IMR-90 (cell line): ENCODE results near the gene TMEM63A. TPM values are rescaled to one million over a fixed set of nuclear protein-coding genes. Genes with fewer than 3 reads are reported as not detected.

Experiments
- ATAC-seq: fragments of 200-7000 bp; cut with Tn5 transposase; 2 replicates; pipeline ENCODE4 v1.9.1; 2020; ENCODE audit warnings: low read depth, mild to moderate bottlenecking, moderate library complexity
- BruUV-seq: library from RNA; stranded (reverse); fragments of 400-500 nt; replicated peaks from 2 replicates; lab custom pipeline; 2021; lab: Mats Ljungman, UMichigan
- CTCF ChIA-PET: fragments of 300-600 bp; formaldehyde crosslinking; extraction: SDS; loops from one replicate; lab custom pipeline; 2021; ENCODE audit warnings: antibody characterized with exemption; lab: Yijun Ruan, JAX
- POLR2A ChIA-PET: fragments of 300-600 bp; sonication (Branson Sonifier 250); formaldehyde crosslinking; loops from one replicate; lab custom pipeline; 2022; ENCODE audit warnings: antibody characterized with exemption; ENCODE audit not compliant: unreplicated experiment; lab: Charles Lee
- DNase-seq: peaks from one replicate; pipeline ENCODE4 v3.0.0; 2013
- H2AFZ ChIP-seq: replicated peaks from 2 replicates; pipeline ENCODE3; 2013; ENCODE audit warnings: low read length, mild to moderate bottlenecking; ENCODE audit not compliant: poor library complexity
- H2AK5ac ChIP-seq: 2 replicates; pipeline ENCODE4 v1.6.1; 2013; ENCODE audit warnings: low read depth, low read length, inconsistent platforms
- H2AK9ac ChIP-seq: replicated peaks from 2 replicates; pipeline ENCODE3; 2013; ENCODE audit warnings: mild to moderate bottlenecking, low read depth, low read length, moderate library complexity; ENCODE audit not compliant: poor library complexity
- H2BK120ac ChIP-seq: 2 replicates; pipeline ENCODE4 v1.6.1; 2013; ENCODE audit warnings: low read depth, low read length, inconsistent platforms
- H2BK15ac ChIP-seq: 3 replicates; pipeline ENCODE4 v1.6.1; 2013; ENCODE audit warnings: low read depth, low read length, inconsistent platforms
- H2BK20ac ChIP-seq: 2 replicates; pipeline ENCODE4 v1.6.1; 2013; ENCODE audit warnings: low read depth, mild to moderate bottlenecking, inconsistent platforms, low read length, moderate library complexity
- H2BK5ac ChIP-seq: 2 replicates; pipeline ENCODE4 v1.6.1; 2013; ENCODE audit warnings: mild to moderate bottlenecking, low read depth, low read length, inconsistent platforms; ENCODE audit not compliant: poor library complexity, severe bottlenecking
- H3K14ac ChIP-seq: replicated peaks from 2 replicates; pipeline ENCODE4 v1.6.1; 2013; ENCODE audit warnings: low read depth, low read length, inconsistent platforms
- H3K18ac ChIP-seq: 2 replicates; pipeline ENCODE4 v1.6.1; 2013; ENCODE audit warnings: low read depth, low read length, control low read depth
- H3K23ac ChIP-seq: 2 replicates; pipeline ENCODE4 v1.6.1; 2013; ENCODE audit warnings: low read depth, low read length, inconsistent platforms
- H3K27ac ChIP-seq: 2 replicates; pipeline ENCODE4 v1.5.1; 2013; ENCODE audit warnings: mild to moderate bottlenecking, control low read depth, low read length; ENCODE audit not compliant: insufficient read depth
- H3K27me3 ChIP-seq: 2 replicates; pipeline ENCODE4 v1.6.1; 2013; ENCODE audit warnings: low read length; ENCODE audit not compliant: control insufficient read depth, insufficient read depth
- H3K36me3 ChIP-seq: 2 replicates; pipeline ENCODE4 v1.6.1; 2013; ENCODE audit warnings: low read length, mixed read lengths; ENCODE audit not compliant: control insufficient read depth, insufficient read depth
- H3K4ac ChIP-seq: 2 replicates; pipeline ENCODE4 v1.6.1; 2013; ENCODE audit warnings: low read depth, low read length, inconsistent platforms
- H3K4me1 ChIP-seq: 2 replicates; pipeline ENCODE4 v1.6.1; 2013; ENCODE audit warnings: low read length, mixed read lengths; ENCODE audit not compliant: control insufficient read depth, insufficient read depth
- H3K4me2 ChIP-seq: 2 replicates; pipeline ENCODE4 v1.6.1; 2013; ENCODE audit warnings: low read depth, mild to moderate bottlenecking, control low read depth, low read length, moderate library complexity
- H3K4me3 ChIP-seq: 2 replicates; pipeline ENCODE4 v1.5.1; 2013; ENCODE audit warnings: low read depth, mild to moderate bottlenecking, control low read depth, low read length, moderate library complexity; ENCODE audit not compliant: insufficient read depth
- H3K56ac ChIP-seq: 2 replicates; pipeline ENCODE4 v1.6.1; 2013; ENCODE audit warnings: low read length, inconsistent platforms; ENCODE audit not compliant: insufficient read depth; ENCODE audit errors: extremely low read depth
- H3K79me1 ChIP-seq, 2 experiments: 2 replicates each; pipeline ENCODE4 v1.6.1; 2013; ENCODE audit warnings: low read length in 2 of 2, inconsistent platforms in 1 of 2, low read depth in 1 of 2
- H3K9ac ChIP-seq: 2 replicates; pipeline ENCODE4 v1.6.1; 2013; ENCODE audit warnings: low read depth, low read length, control low read depth
- H3K9me1 ChIP-seq: 2 replicates; pipeline ENCODE4 v1.6.1; 2013; ENCODE audit warnings: low read length, inconsistent platforms; ENCODE audit not compliant: insufficient read depth
- H3K9me3 ChIP-seq: 2 replicates; pipeline ENCODE4 v1.6.1; 2013; ENCODE audit warnings: low read length; ENCODE audit not compliant: control insufficient read depth, insufficient read depth
- H4K20me1 ChIP-seq: 2 replicates; pipeline ENCODE4 v1.6.1; 2013; ENCODE audit warnings: low read length, inconsistent platforms; ENCODE audit not compliant: insufficient read depth
- H4K5ac ChIP-seq: 2 replicates; pipeline ENCODE4 v1.6.1; 2013; ENCODE audit warnings: mild to moderate bottlenecking, low read depth, low read length, control low read depth
- H4K8ac ChIP-seq, 2 experiments: 2 replicates each; pipeline ENCODE4 v1.6.1; 2013; ENCODE audit warnings: low read depth in 2 of 2, low read length in 2 of 2, control low read depth in 1 of 2, inconsistent platforms in 1 of 2
- H4K91ac ChIP-seq: 2 replicates; pipeline ENCODE4 v1.6.1; 2013; ENCODE audit warnings: low read depth, low read length, inconsistent platforms; ENCODE audit not compliant: insufficient read depth
- BHLHE40 ChIP-seq: fragments of 150-350 bp; IDR thresholded peaks from 2 replicates; pipeline ENCODE4 v1.6.1; 2016; ENCODE audit warnings: mild to moderate bottlenecking, low read depth, low read length
- CHD1 ChIP-seq: IDR thresholded peaks from 2 replicates; pipeline ENCODE4 v1.6.1; 2012; ENCODE audit warnings: low read depth, low read length, improper control_type of control experiment
- FOS ChIP-seq: fragments of 150-350 bp; IDR thresholded peaks from 2 replicates; pipeline ENCODE4 v1.6.1; 2016; ENCODE audit warnings: low read depth, low read length
- MAZ ChIP-seq: IDR thresholded peaks from 2 replicates; pipeline ENCODE4 v1.6.1; 2012; ENCODE audit warnings: low read depth, mild to moderate bottlenecking, low read length, improper control_type of control experiment, moderate library complexity, borderline replicate concordance
- MXI1 ChIP-seq: IDR thresholded peaks from 2 replicates; pipeline ENCODE4 v1.6.1; 2012; ENCODE audit warnings: low read depth, mild to moderate bottlenecking, low read length, moderate library complexity, borderline replicate concordance
- POLR2A ChIP-seq: IDR thresholded peaks from 2 replicates; pipeline ENCODE4 v1.6.1; 2012; ENCODE audit warnings: mild to moderate bottlenecking, low read depth, low read length
- RAD21 ChIP-seq: IDR thresholded peaks from 2 replicates; pipeline ENCODE4 v1.6.1; 2012; ENCODE audit warnings: low read length, improper control_type of control experiment
- SMC3 ChIP-seq: fragments of 150-350 bp; IDR thresholded peaks from 2 replicates; pipeline ENCODE4 v1.6.1; 2016; ENCODE audit warnings: low read depth, mild to moderate bottlenecking, antibody characterized with exemption, low read length, moderate library complexity
- WGBS, 2 experiments: methylation state at CpG; one replicate each; pipeline versions ENCODE4 v1.1.5 to v1.1.7; 2013; ENCODE audit warnings: missing lambda C conversion rate in 2 of 2; ENCODE audit not compliant: insufficient read length in 1 of 2; ENCODE audit errors: extremely low coverage in 2 of 2; 5-methylcytosine and 5-hydroxymethylcytosine counted together
- dilution Hi-C: fragments of 300-500 bp; cut with HindIII; formaldehyde crosslinking; loops from one replicate; pipeline ENCODE4 v1.14.3; 2018; ENCODE audit warnings: low sequenced_read_pairs; ENCODE audit not compliant: unreplicated experiment
- in situ Hi-C: fragments of 300-500 bp; cut with MboI; formaldehyde crosslinking; loops from 3 replicates; pipeline ENCODE4 v1.14.3; 2019; ENCODE audit warnings: low sequenced_read_pairs, inconsistent platforms, mixed read lengths
- intact Hi-C: fragments of 100-400 bp; cut with micrococcal nuclease; formaldehyde crosslinking; loops from 2 replicates; pipeline ENCODE4 v1.10.0; 2022
- polyA plus RNA-seq, 3 experiments: library from polyadenylated mRNA; depleted of rRNA; stranded (reverse); fragments of >200 nt; gene quantifications; 2 replicates each; pipeline ENCODE4 v1.2.3, GENCODE V29; 2012; ENCODE audit warnings: low replicate concordance in 1 of 3
- total RNA-seq: library from RNA; depleted of rRNA; stranded (reverse); fragments of >200 nt; gene quantifications from 2 replicates; pipeline ENCODE4 v1.2.3, GENCODE V29; 2012
- TF ChIP-seq, protein P1 (sequence below): conservative IDR thresholded peaks from 2 replicates; pipeline ENCODE4 v1.5.1; 2012; ENCODE audit warnings: mild to moderate bottlenecking, low read depth, low read length, improper control_type of control experiment

Gene TMEM63A
- total and polyA plus RNA-seq, 2 of the 4 experiments (the other 2 are of a cell fraction) = 4.7 to 23.3 TPM

DNA sequence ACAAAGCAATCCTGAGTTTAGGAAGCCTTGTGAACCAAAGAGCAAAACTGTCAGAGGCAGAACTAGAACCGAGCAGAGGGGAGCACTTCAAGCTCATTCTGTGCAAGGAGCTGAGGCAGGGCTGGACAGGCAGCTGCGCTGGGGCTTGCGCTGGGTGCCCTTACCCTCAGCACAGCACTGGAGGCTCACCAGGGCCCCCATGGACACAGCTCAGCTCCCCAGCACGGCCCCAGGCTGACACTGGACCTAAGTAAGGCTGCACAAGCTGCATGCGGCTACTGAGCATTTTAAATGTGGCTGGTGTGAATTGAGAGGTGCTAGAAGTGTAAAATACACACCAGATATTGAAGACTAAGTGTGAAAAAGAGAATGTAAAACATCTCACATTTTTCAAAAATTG lies 22.1 kb downstream of the TMEM63A start:
- Histone ChIP-seq H2BK20ac (no peak overlapping the region), H4K20me1 (peaks cover 5% of the 10 kb centered on the region), H2BK5ac (no peak overlapping the region), H4K5ac (no peak overlapping the region), H2AK9ac (no peak overlapping the region), H3K4ac (no peak overlapping the region), H3K9me1 (peaks cover under 1% of the 10 kb centered on the region; the same call in 1 of the 2 replicates), H2AFZ (no peak overlapping the region), H3K27ac (no peak overlapping the region), H4K8ac (no peak overlapping the region), H3K23ac (no peak overlapping the region), H3K27me3 (no peaks in the 10 kb centered on the region), H2BK15ac (no peak overlapping the region), H3K14ac (no peak overlapping the region), H2AK5ac (no peak overlapping the region), H3K4me1 (peaks cover 3% of the 10 kb centered on the region), H3K9ac (no peak overlapping the region), H4K91ac (no peak overlapping the region), H3K9me3 (no peaks in the 10 kb centered on the region), H3K56ac (no peak overlapping the region), H3K18ac (no peak overlapping the region), H2BK120ac (no peak overlapping the region), H3K79me1 (peaks cover 0 to 16% of the 10 kb centered on the region in 2 experiments; a peak in 2 of 4 replicates), H3K4me2 (no peak overlapping the region), H3K4me3 (no peak overlapping the region), H3K36me3 (peaks cover 45% of the 10 kb centered on the region)
- in situ Hi-C loops = no loop called here
- BruUV-seq = no TSS peak
- intact Hi-C loops = no loop called here
- CTCF ChIA-PET = no interaction called here
- TF ChIP-seq MAZ = no peak
- no peak for TF ChIP-seq SMC3
- TF ChIP-seq, protein P1, sequence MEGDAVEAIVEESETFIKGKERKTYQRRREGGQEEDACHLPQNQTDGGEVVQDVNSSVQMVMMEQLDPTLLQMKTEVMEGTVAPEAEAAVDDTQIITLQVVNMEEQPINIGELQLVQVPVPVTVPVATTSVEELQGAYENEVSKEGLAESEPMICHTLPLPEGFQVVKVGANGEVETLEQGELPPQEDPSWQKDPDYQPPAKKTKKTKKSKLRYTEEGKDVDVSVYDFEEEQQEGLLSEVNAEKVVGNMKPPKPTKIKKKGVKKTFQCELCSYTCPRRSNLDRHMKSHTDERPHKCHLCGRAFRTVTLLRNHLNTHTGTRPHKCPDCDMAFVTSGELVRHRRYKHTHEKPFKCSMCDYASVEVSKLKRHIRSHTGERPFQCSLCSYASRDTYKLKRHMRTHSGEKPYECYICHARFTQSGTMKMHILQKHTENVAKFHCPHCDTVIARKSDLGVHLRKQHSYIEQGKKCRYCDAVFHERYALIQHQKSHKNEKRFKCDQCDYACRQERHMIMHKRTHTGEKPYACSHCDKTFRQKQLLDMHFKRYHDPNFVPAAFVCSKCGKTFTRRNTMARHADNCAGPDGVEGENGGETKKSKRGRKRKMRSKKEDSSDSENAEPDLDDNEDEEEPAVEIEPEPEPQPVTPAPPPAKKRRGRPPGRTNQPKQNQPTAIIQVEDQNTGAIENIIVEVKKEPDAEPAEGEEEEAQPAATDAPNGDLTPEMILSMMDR = no peak
- no peak for TF ChIP-seq RAD21
- no peak for TF ChIP-seq POLR2A
- no peak for TF ChIP-seq MXI1
- no peak for TF ChIP-seq CHD1
- no peak for TF ChIP-seq BHLHE40
- TF ChIP-seq FOS = no peak
- dilution Hi-C loops = no loop called here
- POLR2A ChIA-PET = no interaction called here
- DNase-seq = no peak
- no peak for ATAC-seq
- 93% methylated on average over 3 of the region's 5 CpGs; no CpG with 5 or more reads in 1 of the 2 experiments for WGBS, 2 experiments
